BE2C (cell line): ENCODE measurements around the gene CDH4.

ENCODE experiments used
- DNase-seq: peaks from one replicate; pipeline ENCODE4 v3.0.0-alpha.2; 2020
- H3K27me3 ChIP-seq: fragments of 250-450 bp; sonication (Bioruptor Pico); 2 replicates; pipeline ENCODE4 v1.5.1; 2020; ENCODE audit warnings: mild to moderate bottlenecking
- H3K36me3 ChIP-seq: fragments of 250-450 bp; sonication (Bioruptor Pico); 2 replicates; pipeline ENCODE4 v1.5.1; 2020; ENCODE audit warnings: mild to moderate bottlenecking
- H3K4me1 ChIP-seq: fragments of 250-450 bp; sonication (Bioruptor Pico); 2 replicates; pipeline ENCODE4 v1.5.1; 2020
- H3K4me3 ChIP-seq: 2 replicates; pipeline ENCODE4 v1.5.1; 2011; ENCODE audit warnings: low read depth, low read length
- H3K9me3 ChIP-seq: fragments of 250-450 bp; sonication (Bioruptor Pico); 2 replicates; pipeline ENCODE4 v1.5.1; 2020
- TF ChIP-seq, protein P1 (sequence below): IDR thresholded peaks from 2 replicates; pipeline ENCODE4 v1.5.1; 2012; ENCODE audit warnings: mild to moderate bottlenecking, low read depth, low read length

CDH4 gene

GRCh38 chr20:61621852-61622251, 369.8 kb downstream of the CDH4 start:
- TF ChIP-seq, protein P1, sequence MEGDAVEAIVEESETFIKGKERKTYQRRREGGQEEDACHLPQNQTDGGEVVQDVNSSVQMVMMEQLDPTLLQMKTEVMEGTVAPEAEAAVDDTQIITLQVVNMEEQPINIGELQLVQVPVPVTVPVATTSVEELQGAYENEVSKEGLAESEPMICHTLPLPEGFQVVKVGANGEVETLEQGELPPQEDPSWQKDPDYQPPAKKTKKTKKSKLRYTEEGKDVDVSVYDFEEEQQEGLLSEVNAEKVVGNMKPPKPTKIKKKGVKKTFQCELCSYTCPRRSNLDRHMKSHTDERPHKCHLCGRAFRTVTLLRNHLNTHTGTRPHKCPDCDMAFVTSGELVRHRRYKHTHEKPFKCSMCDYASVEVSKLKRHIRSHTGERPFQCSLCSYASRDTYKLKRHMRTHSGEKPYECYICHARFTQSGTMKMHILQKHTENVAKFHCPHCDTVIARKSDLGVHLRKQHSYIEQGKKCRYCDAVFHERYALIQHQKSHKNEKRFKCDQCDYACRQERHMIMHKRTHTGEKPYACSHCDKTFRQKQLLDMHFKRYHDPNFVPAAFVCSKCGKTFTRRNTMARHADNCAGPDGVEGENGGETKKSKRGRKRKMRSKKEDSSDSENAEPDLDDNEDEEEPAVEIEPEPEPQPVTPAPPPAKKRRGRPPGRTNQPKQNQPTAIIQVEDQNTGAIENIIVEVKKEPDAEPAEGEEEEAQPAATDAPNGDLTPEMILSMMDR = no peak
- Histone ChIP-seq H3K4me1 (no peaks in the 10 kb centered on the region), H3K9me3 (no peaks in the 10 kb centered on the region), H3K27me3 (peaks cover 3% of the 10 kb centered on the region; the same call in 1 of the 2 replicates), H3K4me3 (no peak overlapping the region), H3K36me3 (no peaks in the 10 kb centered on the region)
- DNase-seq = no peak

GRCh38 chr20:61623451-61623850, 371.4 kb downstream of the CDH4 start:
- Histone ChIP-seq H3K9me3 (no peaks in the 10 kb centered on the region), H3K4me3 (no peak overlapping the region), H3K36me3 (no peaks in the 10 kb centered on the region), H3K4me1 (no peaks in the 10 kb centered on the region), H3K27me3 (peaks cover 4% of the 10 kb centered on the region)
- DNase-seq = no peak
- TF ChIP-seq, protein P1 = no peak

DNA sequence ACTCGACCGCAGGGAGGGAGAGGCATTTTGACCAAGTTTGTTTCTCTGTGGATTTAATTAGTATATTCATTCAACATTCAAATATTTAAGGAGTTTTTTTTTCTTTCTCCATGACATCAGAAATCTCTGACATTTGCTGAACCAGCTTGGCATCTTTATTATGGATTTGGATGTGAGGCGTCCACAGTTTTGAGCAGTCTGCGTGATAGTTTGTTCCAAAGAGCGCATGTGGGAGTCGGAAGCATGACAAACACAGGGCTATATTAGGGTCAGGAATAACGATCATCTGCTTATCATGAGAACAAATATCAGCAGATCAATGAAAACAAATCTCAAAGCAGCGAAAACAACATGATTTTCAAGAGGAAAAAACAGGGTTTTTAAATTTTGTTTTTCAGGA, 373.2 kb downstream of the CDH4 start:
- Histone ChIP-seq H3K4me3 (no peak overlapping the region), H3K9me3 (no peaks in the 10 kb centered on the region), H3K36me3 (no peaks in the 10 kb centered on the region), H3K4me1 (no peaks in the 10 kb centered on the region), H3K27me3 (peaks cover 16% of the 10 kb centered on the region)
- TF ChIP-seq, protein P1 = no peak
- DNase-seq = no peak

DNA sequence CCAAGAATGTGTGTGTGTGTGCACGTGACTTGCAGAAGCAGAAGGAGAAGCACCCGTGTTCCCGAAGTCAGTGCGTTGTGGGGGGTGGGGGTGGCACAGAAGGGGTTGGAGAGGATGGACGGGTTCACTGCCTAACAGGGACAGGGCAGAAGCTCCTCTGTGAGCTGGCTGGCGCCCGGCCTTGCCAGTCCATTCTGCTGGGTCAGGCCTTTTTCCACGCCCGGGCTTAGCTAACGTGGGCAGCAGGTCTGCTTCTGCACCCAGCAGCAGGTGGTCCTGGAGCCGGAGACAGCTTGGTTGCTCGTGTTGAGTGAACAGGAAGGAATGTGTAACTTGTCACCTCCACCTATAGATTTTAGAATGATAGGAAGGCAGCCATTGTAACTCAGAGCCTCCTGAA, 374.4 kb downstream of the CDH4 start:
- TF ChIP-seq, protein P1 = no peak
- no peak overlapping the region for H3K4me3 ChIP-seq
- peaks cover 18% of the 10 kb centered on the region for H3K27me3 ChIP-seq

DNA sequence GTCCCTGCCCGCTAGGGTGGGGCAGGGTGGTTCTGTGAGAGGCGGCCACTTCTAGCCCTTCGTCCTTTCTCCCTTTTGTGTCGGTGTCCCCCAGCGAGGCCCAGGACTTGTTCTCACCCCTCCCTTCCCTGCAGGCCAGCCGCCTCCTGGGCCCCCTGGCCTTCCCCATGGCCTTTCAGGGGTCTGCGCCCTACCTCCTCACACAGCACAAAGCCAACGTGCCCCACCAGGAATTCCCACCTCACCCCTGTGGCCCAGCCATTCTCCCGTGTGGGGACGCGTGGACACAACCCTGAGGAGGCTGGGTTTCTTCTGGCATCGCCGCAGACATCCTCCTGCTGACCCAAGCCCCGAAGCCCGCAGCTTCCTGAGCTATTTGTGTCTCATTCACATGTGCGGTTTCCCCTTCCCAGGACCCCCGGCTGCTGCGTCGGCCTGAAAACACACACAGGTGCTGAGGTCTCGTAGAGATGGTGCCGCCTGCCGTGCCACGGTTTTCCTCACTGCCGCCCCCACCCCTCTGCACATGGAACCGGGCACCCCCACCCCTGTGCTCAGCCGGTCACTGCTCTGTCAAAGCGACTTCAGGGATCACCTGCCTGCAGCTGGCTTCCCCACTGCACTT, 375.8 kb downstream of the CDH4 start:
- H3K36me3 ChIP-seq = no peaks in the 10 kb centered on the region
- no peak overlapping the region for H3K4me3 ChIP-seq
- peaks cover 18% of the 10 kb centered on the region for H3K27me3 ChIP-seq
- no peak for DNase-seq
- TF ChIP-seq, protein P1 = no peak
- H3K9me3 ChIP-seq = no peaks in the 10 kb centered on the region
- H3K4me1 ChIP-seq = no peaks in the 10 kb centered on the region

More for the DNA sequence above, 374.4 kb downstream of the CDH4 start:
- Histone ChIP-seq H3K36me3 (no peaks in the 10 kb centered on the region), H3K9me3 (no peaks in the 10 kb centered on the region), H3K4me1 (no peaks in the 10 kb centered on the region)
- DNase-seq = no peak

DNA sequence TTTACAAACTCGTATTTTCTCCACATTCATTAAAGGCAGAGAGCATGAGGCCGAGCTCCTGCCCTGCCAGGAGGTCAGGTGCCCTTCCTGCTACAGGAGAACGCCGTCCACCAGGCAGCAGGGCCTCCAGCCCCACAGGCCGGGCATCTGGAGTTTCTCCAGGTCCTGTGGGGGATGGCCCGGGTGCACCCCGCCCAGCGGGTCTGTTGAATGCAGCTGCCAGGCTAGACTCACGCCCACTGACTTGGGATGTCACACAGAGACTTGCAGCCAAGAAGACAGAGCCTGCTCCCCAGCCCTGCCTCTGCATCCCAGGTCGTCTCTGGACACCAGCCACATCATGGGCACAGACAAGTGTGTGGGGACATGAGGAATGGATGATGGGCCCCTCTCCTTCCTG, 376.4 kb downstream of the CDH4 start:
- Histone ChIP-seq H3K36me3 (no peaks in the 10 kb centered on the region), H3K4me3 (no peak overlapping the region), H3K27me3 (peaks cover 18% of the 10 kb centered on the region), H3K4me1 (no peaks in the 10 kb centered on the region), H3K9me3 (no peaks in the 10 kb centered on the region)
- TF ChIP-seq, protein P1 = no peak
- DNase-seq = no peak
